COLO829 (cell line): ENCODE results near the gene GOPC.
"Not testable (repeated sequence)": the region's sequence is repeated elsewhere in the genome, so short reads cannot be mapped to it uniquely, and the experiment has no call there.

Experiments
- DNase-seq: peaks from one replicate; pipeline ENCODE4 v3.0.0; 2012; ENCODE audit warnings: low spot score

Gene GOPC

DNA sequence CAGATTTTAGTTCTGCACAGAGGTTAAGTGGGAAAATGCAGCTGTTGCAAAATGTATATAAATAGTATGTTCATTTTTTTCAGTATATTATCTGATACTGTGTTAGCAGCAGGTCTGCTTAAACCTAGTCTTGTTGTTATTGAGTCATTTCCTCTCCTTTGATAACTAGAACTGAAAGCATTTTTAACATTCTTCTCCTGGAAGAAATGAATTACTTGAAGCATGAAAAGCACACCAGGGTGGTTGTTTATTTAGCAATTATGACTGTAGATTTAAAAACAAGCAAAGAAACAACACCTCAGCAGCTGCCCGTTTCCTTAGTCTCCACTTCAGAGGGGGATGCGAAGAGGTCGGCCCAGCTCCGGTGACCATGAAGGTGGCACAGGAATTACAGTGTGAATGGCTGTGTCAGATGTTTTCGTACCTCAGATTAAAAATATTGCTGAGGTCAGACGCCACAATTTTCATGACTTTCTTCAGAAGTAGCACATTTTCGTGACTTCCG is 53.5 kb downstream of the GOPC start:
- DNase-seq: peak; percentile 50

DNA sequence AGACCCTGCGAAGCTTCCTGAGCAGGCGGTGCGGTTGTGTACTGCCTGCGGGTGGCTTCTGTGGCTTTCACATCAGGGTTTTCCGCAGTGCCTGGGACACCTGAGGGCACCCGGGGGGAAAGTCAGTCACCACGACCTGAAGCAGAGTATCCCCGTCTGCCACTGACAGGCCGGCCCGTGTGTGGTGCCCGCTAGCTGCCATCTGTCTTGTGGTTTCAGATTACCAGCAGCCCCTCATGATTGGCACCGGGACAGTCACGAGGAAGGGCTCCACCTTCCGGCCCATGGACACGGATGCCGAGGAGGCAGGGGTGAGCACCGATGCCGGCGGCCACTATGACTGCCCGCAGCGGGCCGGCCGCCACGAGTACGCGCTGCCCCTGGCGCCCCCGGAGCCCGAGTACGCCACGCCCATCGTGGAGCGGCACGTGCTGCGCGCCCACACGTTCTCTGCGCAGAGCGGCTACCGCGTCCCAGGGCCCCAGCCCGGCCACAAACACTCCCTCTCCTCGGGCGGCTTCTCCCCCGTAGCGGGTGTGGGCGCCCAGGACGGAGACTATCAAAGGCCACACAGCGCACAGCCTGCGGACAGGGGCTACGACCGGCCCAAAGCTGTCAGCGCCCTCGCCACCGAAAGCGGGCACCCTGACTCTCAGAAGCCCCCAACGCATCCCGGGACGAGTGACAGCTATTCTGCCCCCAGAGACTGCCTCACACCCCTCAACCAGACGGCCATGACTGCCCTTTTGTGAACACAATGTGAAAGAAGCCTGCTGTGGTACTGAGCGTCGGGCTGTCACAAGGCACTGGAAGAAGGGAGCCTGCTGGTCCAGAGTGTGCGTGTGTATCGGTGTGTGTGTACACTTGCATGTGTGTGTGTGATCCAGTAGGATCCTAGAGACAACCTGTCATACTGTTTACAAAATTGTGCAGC is 54.4 kb downstream of the GOPC start:
- no peak for DNase-seq

DNA sequence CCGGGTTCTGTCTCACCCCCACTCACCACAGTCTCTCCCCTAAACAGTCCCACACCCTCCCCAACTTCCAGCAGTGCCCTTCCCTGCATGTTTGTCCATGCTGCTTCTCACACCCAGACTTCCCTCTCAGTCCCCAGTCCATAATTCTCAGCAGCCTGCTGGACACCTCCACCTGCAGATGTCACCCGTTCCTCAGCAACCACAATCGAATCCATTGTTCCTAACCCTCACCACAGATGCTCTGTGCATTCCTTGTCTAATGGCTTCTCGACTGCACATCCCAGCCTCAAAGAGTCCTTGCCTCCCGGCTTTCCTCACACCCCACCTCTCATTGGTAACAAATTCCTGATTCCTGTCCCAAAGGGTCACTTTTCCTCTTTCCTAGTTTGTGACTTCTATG is 55.6 kb downstream of the GOPC start:
- no peak for DNase-seq

DNA sequence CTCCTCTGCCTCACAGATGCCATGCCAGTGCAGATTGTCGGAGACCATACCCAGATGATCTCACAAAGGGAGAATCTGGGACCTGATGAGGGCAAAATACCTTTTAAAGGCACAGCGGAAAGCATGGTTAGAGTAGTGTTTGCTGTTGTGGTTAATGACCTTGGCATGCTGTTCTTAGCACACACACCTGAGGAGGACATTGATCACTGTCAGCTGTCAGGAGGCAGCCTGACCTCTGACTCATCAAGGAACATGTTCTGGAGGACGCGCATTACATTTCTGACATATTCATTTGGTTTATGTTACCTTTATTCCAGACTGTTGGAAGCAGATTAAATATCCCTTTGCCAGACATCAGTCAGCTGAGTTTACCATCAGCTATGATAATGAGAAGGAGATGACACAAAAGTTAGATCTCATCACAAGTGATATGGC is 57.1 kb downstream of the GOPC start:
- DNase-seq: no peak

DNA sequence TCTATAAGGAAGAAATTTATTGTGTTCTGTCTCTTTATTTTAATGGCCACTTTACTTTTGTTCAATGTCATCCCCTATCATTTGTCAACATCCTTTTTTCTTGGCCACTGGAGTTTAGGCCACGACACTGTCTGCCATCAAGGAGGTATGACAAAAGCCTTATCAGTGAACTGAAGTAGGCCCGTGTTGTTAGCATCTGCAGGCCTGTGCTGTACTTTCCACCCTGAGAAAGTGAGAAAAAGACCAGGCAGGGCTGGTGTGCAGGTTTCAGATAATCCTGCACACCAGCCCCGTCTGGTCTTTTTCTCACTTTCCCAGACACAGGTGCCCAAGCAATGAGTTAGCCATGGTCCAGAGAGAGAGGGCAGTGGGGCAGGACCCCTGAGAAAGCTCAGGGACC is 57.6 kb downstream of the GOPC start:
- DNase-seq: no peak

DNA sequence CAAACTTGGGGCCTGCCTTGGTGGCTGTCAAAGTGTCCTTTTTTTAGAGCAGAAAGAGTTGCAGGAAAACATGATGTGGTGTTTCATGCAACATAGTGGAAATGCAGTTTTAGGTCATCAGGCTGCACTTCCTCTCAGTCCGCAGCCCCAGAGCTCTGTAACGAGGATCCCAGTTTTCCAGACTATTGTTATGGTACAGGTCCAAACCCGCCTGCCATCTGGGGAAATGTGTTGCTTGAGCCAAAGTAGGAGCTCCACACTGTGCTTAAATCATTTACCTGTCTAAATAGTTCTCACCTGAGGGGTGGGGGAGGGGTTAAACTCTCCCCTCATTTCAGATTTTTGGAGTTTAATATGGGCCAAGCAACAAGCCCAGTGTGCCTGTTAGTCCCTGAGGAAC is 59.8 kb downstream of the GOPC start:
- no peak for DNase-seq

DNA sequence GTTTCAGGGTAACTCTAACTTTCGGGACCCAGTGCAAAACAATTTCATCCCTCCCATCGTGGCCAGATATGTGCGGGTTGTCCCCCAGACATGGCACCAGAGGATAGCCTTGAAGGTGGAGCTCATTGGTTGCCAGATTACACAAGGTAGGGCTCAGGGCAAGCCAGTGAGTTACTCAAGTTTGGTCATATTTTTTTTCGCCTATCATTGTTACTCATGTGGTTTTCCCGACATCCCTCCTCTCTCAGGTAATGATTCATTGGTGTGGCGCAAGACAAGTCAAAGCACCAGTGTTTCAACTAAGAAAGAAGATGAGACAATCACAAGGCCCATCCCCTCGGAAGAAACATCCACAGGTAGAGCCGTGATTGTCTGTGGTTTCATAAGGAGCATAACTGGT is 61.6 kb downstream of the GOPC start:
- no peak for DNase-seq

DNA sequence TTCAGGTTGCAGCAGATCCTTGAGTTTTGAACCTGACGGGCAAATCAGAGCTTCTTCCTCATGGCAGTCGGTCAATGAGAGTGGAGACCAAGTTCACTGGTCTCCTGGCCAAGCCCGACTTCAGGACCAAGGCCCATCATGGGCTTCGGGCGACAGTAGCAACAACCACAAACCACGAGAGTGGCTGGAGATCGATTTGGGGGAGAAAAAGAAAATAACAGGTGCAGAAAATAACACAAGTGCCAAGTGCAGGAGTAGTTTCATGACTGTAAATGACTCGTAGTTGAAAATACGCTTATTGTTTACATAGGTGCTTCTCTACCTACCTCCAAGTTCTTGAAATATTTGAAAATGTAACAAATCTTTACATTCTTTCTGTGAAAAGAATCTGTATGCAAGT is 63.7 kb downstream of the GOPC start:
- no peak for DNase-seq

DNA sequence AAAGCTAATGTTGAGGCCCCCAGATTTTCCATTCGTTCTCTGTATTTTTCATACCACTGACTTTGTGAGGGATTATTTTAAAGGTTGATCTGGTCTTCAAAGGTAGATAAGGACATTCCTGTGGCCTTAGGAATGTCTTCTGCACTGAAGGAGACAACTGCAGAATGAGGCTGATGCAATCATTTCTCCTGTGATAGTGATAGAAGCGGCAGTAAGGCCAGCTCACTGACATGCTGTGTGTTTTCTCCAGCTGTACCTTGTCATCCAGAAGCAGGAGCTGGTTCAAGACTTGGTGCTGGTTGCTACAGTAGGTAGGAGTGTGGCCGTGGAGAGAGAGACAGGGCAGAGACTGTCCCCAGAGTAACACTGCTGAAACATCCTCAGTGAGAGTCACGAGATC is 66.0 kb downstream of the GOPC start:
- DNase-seq: no peak

GRCh38 chr6:117534974-117535373 is 67.3 kb downstream of the GOPC start:
- DNase-seq: no peak

- DNase-seq: no peak
Observed at GRCh38 chr6:117533775-117534174, 68.5 kb downstream of the GOPC start.

DNA sequence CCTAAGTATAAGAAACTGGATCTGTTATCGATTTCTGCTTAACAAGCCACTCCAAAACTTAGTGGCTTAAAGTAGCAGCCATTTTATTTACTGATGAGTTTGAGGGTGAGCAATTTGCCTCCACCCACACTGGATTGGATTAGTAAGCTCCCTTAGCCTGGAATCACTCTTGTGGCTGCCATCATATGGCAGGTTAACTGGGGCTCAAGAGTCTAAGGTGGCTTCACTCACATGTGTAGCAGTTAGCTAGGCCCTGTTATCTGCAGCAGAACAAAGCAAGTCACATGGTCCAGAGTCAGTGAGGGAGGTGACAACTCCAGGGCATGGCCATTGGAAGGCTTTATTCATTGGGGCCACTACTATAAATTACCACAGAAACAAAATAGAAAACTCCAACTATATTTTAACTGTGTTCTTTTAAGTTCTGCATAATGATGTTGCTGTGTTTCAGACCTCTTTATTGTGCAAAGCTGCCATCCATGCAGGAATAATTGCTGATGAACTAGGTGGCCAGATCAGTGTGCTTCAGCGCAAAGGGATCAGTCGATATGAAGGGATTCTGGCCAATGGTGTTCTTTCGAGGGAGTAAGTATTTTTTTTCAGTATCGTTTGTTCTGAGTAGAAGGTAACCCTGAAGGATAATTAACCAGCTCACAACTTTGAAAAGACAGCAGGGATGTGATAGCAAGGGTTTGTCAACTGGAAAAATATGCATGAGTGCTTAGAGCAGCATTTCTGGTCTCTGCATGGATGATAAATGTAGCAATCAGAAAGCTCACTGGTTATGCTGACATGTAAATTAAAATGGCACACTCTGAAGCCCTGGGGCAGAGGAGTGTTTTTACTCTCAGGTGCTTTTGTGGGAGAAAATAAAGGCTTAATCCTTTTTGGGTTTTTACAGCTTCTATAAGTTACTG is 70.2 kb downstream of the GOPC start:
- no peak for DNase-seq

- no peak for DNase-seq
Observed at GRCh38 chr6:117531346-117531745, 71.0 kb downstream of the GOPC start.

- no peak for DNase-seq
Observed at GRCh38 chr6:117530467-117531242, 71.7 kb downstream of the GOPC start.

DNA sequence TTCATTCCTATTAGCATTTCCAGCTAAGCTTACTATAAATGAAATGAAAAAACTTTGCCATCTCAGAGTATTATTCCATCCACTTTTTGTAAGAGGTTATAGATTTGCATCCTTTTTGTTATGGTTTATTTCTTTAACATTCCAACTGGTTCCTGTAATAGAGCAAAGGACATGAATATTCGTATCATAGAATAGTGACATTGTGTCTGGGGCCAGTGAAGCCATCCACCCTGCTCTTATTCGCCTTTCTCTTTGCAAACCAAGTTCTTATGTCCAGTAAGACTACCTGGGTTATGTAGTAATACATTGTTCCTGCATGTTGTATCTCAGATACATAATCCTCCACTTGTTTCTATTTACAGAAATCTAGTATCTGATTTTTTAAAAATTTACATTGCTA is 76.7 kb downstream of the GOPC start:
- no peak for DNase-seq

DNA sequence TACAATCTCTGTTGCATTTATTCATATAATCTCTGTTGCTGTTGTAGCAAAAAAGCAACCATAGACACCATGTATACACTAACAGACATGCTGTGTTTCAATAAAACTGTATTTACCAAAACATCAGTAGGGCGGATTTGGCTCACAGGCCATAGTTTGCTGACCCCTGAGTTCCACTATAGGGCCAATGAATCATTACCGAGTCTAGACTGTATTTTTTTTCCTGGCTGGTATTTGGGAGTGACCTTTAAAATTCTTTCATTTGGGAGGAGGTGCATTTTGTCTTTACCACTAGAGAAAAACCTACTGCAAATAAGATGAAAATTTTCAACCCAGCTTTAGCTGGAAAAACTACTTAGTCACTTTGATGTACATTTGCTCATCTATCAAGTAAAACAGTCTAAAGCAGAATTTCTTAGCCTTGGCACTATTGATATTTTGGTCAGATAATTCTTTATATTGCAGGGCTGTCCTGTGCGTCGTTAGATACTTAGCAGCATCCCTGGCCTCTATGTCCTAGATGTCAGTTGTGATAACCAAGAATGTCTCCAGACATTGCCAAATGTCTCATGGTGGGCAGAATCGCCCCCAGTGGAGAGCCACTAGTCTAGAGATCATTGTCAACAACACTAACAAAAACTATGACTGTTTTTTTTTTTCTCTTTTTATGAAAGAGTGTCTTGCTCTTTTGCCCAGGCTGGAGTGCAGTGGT is 80.4 kb downstream of the GOPC start:
- no peak for DNase-seq

GRCh38 chr6:117520603-117521395 is 81.5 kb downstream of the GOPC start:
- no peak for DNase-seq

- no peak for DNase-seq
Observed at GRCh38 chr6:117518870-117519269, 83.4 kb downstream of the GOPC start.

DNA sequence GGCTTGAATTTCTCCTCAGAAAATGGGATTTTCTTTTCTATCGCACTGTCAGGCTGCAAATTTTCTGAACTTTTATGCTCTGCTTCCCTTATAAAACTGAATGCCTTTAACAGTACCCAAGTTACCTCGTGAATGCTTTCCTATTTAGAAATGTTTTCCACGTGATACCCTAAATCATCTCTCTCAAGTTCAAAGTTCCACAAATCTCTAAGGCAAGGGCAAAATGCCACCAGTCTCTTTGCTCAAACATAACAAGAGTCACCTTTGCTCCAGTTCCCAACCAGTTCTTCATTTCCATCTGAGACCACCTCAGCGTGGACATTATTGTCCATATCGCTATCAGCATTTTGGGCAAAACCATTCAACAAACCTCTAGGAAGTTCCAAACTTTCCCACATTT is 84.3 kb downstream of the GOPC start:
- DNase-seq: not testable (repeated sequence)

DNA sequence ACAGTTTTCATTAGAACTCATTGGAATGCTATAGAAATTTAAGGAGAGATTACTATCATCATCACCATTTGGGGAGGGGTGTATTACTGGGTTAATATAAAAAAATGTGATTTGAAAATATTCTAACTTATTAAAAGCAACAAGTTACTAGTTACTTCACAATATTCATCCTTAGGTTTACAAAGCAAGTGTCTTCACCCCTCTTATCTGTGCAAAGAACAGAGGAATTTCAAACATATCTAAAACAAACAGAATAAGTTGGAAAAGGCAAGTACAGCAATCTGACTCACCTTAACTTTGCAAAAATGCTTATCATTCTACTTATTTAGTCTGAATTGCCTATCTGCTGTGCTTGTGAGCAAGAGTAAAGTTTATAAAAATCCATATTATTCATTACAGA is 87.0 kb downstream of the GOPC start:
- no peak for DNase-seq

DNA sequence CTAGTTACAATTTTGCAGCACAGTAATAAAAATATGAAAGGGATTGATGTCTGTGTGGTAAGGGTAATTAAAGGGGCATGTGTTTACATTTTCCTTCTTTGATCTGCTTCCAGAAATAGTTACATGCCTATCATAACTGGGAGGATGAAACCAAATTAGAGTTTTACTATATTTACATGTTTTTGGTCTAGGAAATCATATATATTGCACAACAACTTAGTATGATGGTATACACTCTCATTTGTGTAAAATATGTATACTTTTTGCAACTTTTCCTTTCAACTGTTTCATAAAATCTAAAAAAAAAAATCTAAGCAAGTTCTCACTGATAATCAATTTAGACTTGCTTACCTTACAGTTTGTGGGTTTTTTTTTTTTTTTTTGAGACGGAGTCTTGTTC is 87.7 kb downstream of the GOPC start:
- DNase-seq: no peak
